ENCODE data around the gene FGF2.
"Not testable (repeated sequence)": the region's sequence is repeated elsewhere in the genome, so short reads cannot be mapped to it uniquely, and the experiment has no call there.

Gene FGF2

GRCh38 chr4:122785099-122785498 is 41.5 kb upstream of the FGF2 start:
- TF ChIP-seq CTCF (IDR thresholded peaks at IDR 0.05; ENCODE audit: insufficient read depth, missing control alignments) = no peak
- no peak for DNase-seq (ENCODE audit: insufficient read length, low spot score)
- no peak for FAIRE-seq

- FAIRE-seq; DNase-seq (ENCODE audit: insufficient read length, low spot score): not testable (repeated sequence)
Observed at GRCh38 chr4:122786296-122786695, 40.3 kb upstream of the FGF2 start.

- not testable (repeated sequence) for FAIRE-seq; DNase-seq (ENCODE audit: insufficient read length, low spot score)
Observed at GRCh38 chr4:122786920-122787319, 39.7 kb upstream of the FGF2 start.

- no peak for FAIRE-seq
- TF ChIP-seq CTCF (IDR thresholded peaks at IDR 0.05; ENCODE audit: insufficient read depth, missing control alignments) = no peak
- DNase-seq (ENCODE audit: insufficient read length, low spot score) = no peak
Observed at GRCh38 chr4:122787940-122788339, 38.7 kb upstream of the FGF2 start.

- FAIRE-seq (no peak), DNase-seq (ENCODE audit: insufficient read length, low spot score) (no peak)
- TF ChIP-seq CTCF (IDR thresholded peaks at IDR 0.05; ENCODE audit: insufficient read depth, missing control alignments) = no peak
Observed at GRCh38 chr4:122788935-122789334, 37.7 kb upstream of the FGF2 start.

GRCh38 chr4:122793811-122794210 is 32.8 kb upstream of the FGF2 start:
- no peak for TF ChIP-seq CTCF (IDR thresholded peaks at IDR 0.05; ENCODE audit: insufficient read depth, missing control alignments)
- FAIRE-seq = no peak
- DNase-seq (ENCODE audit: insufficient read length, low spot score) = no peak

GRCh38 chr4:122796801-122797404 is 29.7 kb upstream of the FGF2 start:
- DNase-seq (ENCODE audit: insufficient read length, low spot score) = no peak

More at GRCh38 chr4:122796801-122797404, 29.7 kb upstream of the FGF2 start:
- no peak for TF ChIP-seq CTCF (IDR thresholded peaks at IDR 0.05; ENCODE audit: insufficient read depth, missing control alignments)
- no peak for FAIRE-seq

Measured in D721Med (cell line).